Stimulated activated naive CD4-positive, alpha-beta T cell treated with Interleukin-2 at 50 U/mL for 16 hours (primary cell): ENCODE data around the gene ATP6V0E1.
"Not testable (repeated sequence)": the region's sequence is repeated elsewhere in the genome, so short reads cannot be mapped to it uniquely, and the experiment has no call there.

ENCODE experiments used
- DNase-seq: peaks from one replicate; lab custom pipeline; 2025; lab: John Stamatoyannopoulos, UW

Gene ATP6V0E1

GRCh38 chr5:173004013-173004412, 20.4 kb downstream of the ATP6V0E1 start:
- no peak for DNase-seq

- no peak for DNase-seq
Observed at GRCh38 chr5:173004447-173004846, 20.9 kb downstream of the ATP6V0E1 start.

- DNase-seq = no peak
Observed at GRCh38 chr5:173010021-173010420, 26.4 kb downstream of the ATP6V0E1 start.

GRCh38 chr5:173010547-173011464, 27.2 kb downstream of the ATP6V0E1 start:
- DNase-seq = no peak

GRCh38 chr5:173011566-173011965, 28.0 kb downstream of the ATP6V0E1 start:
- DNase-seq = no peak

- DNase-seq = no peak
Observed at GRCh38 chr5:173012882-173013281, 29.3 kb downstream of the ATP6V0E1 start.

GRCh38 chr5:173014671-173015070, 31.1 kb downstream of the ATP6V0E1 start:
- no peak for DNase-seq

- no peak for DNase-seq
Observed at GRCh38 chr5:173015192-173015591, 31.6 kb downstream of the ATP6V0E1 start.

GRCh38 chr5:173015598-173016455, 32.3 kb downstream of the ATP6V0E1 start:
- DNase-seq = no peak

GRCh38 chr5:173016598-173017046, 33.1 kb downstream of the ATP6V0E1 start:
- no peak for DNase-seq

- not testable (repeated sequence) for DNase-seq
Observed at GRCh38 chr5:173017087-173017486, 33.5 kb downstream of the ATP6V0E1 start.

- DNase-seq = no peak
Observed at GRCh38 chr5:173018358-173018757, 34.8 kb downstream of the ATP6V0E1 start.

GRCh38 chr5:173020154-173020581, 36.6 kb downstream of the ATP6V0E1 start:
- DNase-seq = no peak

- DNase-seq = no peak
Observed at GRCh38 chr5:173020643-173021042, 37.1 kb downstream of the ATP6V0E1 start.

GRCh38 chr5:173025651-173026050, 42.1 kb downstream of the ATP6V0E1 start:
- no peak for DNase-seq

GRCh38 chr5:173027905-173028304, 44.3 kb downstream of the ATP6V0E1 start:
- DNase-seq = no peak

- no peak for DNase-seq
Observed at GRCh38 chr5:173028811-173029327, 45.3 kb downstream of the ATP6V0E1 start.

GRCh38 chr5:173029499-173029921, 45.9 kb downstream of the ATP6V0E1 start:
- DNase-seq = no peak

- DNase-seq = not testable (repeated sequence)
Observed at GRCh38 chr5:173032096-173032495, 48.5 kb downstream of the ATP6V0E1 start.

GRCh38 chr5:173032730-173033129, 49.2 kb downstream of the ATP6V0E1 start:
- no peak for DNase-seq

GRCh38 chr5:173033923-173034322, 50.4 kb downstream of the ATP6V0E1 start:
- DNase-seq = no peak
